Hematopoietic multipotent progenitor cell treated with erythropoietin and hydrocortisone succinate and interleukin-3 and kit ligand, for 8 days (in vitro differentiated cells): Measurements from ENCODE around the gene MYO5A.

Source experiments
- DNase-seq: peaks from one replicate; pipeline ENCODE4 v3.0.0-alpha.2; 2015

MYO5A gene

GRCh38 chr15:52415628-52416027 is 113.1 kb downstream of the MYO5A start:
- DNase-seq: no peak

GRCh38 chr15:52414936-52415335 is 113.7 kb downstream of the MYO5A start:
- DNase-seq: no peak

GRCh38 chr15:52408823-52409222 is 119.9 kb downstream of the MYO5A start:
- no peak for DNase-seq

- no peak for DNase-seq
These were observed 121.3 kb downstream of the MYO5A start for GRCh38 chr15:52407374-52407773.

GRCh38 chr15:52406601-52407000 is 122.1 kb downstream of the MYO5A start:
- DNase-seq: no peak

GRCh38 chr15:52405856-52406255 is 122.8 kb downstream of the MYO5A start:
- DNase-seq: no peak

- DNase-seq: no peak
These were observed 131.6 kb downstream of the MYO5A start for GRCh38 chr15:52397118-52397517.

GRCh38 chr15:52394118-52394517 is 134.6 kb downstream of the MYO5A start:
- no peak for DNase-seq

- DNase-seq: no peak
These were observed 136.5 kb downstream of the MYO5A start for GRCh38 chr15:52392008-52392687.

GRCh38 chr15:52391069-52391468 is 137.6 kb downstream of the MYO5A start:
- no peak for DNase-seq

GRCh38 chr15:52385670-52386069 is 143.0 kb downstream of the MYO5A start:
- no peak for DNase-seq

GRCh38 chr15:52383100-52383588 is 145.5 kb downstream of the MYO5A start:
- DNase-seq: no peak

GRCh38 chr15:52382647-52383046 is 146.0 kb downstream of the MYO5A start:
- DNase-seq: no peak

GRCh38 chr15:52379395-52380106 is 149.1 kb downstream of the MYO5A start:
- DNase-seq: no peak

- no peak for DNase-seq
These were observed 149.8 kb downstream of the MYO5A start for GRCh38 chr15:52378746-52379394.

- DNase-seq: no peak
These were observed 158.7 kb downstream of the MYO5A start for GRCh38 chr15:52370010-52370409.

GRCh38 chr15:52369455-52369854 is 159.2 kb downstream of the MYO5A start:
- DNase-seq: no peak

- DNase-seq: no peak
These were observed 159.7 kb downstream of the MYO5A start for GRCh38 chr15:52369030-52369429.

- no peak for DNase-seq
These were observed 160.3 kb downstream of the MYO5A start for GRCh38 chr15:52368402-52368801.

GRCh38 chr15:52362497-52362896 is 166.2 kb downstream of the MYO5A start:
- DNase-seq: no peak

- DNase-seq: no peak
These were observed 166.6 kb downstream of the MYO5A start for GRCh38 chr15:52361975-52362494.

- DNase-seq: no peak
These were observed 167.2 kb downstream of the MYO5A start for GRCh38 chr15:52361494-52361893.
